ENCODE results near the gene PTPA.
"Not testable (repeated sequence)": the region's sequence is repeated elsewhere in the genome, so short reads cannot be mapped to it uniquely, and the experiment has no call there.

DNA sequence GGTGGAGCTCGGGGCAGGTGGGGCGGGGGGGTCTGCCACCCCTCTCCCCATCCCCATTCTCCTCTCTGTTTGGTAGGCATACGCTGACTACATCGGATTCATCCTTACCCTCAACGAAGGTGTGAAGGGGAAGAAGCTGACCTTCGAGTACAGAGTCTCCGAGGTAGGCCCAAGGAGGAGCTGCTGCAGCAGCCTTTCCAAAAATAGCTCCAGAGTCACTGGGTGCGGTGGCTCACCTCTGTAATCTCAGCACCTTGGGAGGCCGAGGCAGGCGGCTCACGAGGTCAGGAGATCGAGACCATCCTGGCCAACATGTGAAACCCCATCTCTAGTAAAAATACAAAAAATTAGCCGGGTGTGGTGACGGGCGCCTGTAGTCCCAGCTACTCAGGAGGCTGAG, 11.8 kb downstream of the PTPA start:
- not testable (repeated sequence) for TF ChIP-seq ZNF70 (CRISPR knock-in tag; IDR thresholded peaks at IDR 0.05); GLIS3 (CRISPR knock-in tag; IDR thresholded peaks at IDR 0.05); ESRRG (CRISPR knock-in tag; IDR thresholded peaks at IDR 0.05); ARNTL (CRISPR knock-in tag; IDR thresholded peaks at IDR 0.05; ENCODE audit: borderline replicate concordance, low read depth); ZFP30 (CRISPR knock-in tag; IDR thresholded peaks at IDR 0.05); RARB (CRISPR knock-in tag; IDR thresholded peaks at IDR 0.05); TOX (CRISPR knock-in tag; IDR thresholded peaks at IDR 0.05; ENCODE audit: borderline replicate concordance); ZNF565 (CRISPR knock-in tag; conservative IDR thresholded peaks at IDR 0.05; ENCODE audit: low read depth); ISL1 (CRISPR knock-in tag; IDR thresholded peaks at IDR 0.05)
- TF ChIP-seq, protein P1, sequence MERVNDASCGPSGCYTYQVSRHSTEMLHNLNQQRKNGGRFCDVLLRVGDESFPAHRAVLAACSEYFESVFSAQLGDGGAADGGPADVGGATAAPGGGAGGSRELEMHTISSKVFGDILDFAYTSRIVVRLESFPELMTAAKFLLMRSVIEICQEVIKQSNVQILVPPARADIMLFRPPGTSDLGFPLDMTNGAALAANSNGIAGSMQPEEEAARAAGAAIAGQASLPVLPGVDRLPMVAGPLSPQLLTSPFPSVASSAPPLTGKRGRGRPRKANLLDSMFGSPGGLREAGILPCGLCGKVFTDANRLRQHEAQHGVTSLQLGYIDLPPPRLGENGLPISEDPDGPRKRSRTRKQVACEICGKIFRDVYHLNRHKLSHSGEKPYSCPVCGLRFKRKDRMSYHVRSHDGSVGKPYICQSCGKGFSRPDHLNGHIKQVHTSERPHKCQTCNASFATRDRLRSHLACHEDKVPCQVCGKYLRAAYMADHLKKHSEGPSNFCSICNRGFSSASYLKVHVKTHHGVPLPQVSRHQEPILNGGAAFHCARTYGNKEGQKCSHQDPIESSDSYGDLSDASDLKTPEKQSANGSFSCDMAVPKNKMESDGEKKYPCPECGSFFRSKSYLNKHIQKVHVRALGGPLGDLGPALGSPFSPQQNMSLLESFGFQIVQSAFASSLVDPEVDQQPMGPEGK (CRISPR knock-in tag; IDR thresholded peaks at IDR 0.05; ENCODE audit: borderline replicate concordance): not testable (repeated sequence)
- TF ChIP-seq, protein P2, sequence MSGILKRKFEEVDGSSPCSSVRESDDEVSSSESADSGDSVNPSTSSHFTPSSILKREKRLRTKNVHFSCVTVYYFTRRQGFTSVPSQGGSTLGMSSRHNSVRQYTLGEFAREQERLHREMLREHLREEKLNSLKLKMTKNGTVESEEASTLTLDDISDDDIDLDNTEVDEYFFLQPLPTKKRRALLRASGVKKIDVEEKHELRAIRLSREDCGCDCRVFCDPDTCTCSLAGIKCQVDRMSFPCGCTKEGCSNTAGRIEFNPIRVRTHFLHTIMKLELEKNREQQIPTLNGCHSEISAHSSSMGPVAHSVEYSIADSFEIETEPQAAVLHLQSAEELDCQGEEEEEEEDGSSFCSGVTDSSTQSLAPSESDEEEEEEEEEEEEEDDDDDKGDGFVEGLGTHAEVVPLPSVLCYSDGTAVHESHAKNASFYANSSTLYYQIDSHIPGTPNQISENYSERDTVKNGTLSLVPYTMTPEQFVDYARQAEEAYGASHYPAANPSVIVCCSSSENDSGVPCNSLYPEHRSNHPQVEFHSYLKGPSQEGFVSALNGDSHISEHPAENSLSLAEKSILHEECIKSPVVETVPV (CRISPR knock-in tag; IDR thresholded peaks at IDR 0.05): not testable (repeated sequence)
- TF ChIP-seq, protein P3, sequence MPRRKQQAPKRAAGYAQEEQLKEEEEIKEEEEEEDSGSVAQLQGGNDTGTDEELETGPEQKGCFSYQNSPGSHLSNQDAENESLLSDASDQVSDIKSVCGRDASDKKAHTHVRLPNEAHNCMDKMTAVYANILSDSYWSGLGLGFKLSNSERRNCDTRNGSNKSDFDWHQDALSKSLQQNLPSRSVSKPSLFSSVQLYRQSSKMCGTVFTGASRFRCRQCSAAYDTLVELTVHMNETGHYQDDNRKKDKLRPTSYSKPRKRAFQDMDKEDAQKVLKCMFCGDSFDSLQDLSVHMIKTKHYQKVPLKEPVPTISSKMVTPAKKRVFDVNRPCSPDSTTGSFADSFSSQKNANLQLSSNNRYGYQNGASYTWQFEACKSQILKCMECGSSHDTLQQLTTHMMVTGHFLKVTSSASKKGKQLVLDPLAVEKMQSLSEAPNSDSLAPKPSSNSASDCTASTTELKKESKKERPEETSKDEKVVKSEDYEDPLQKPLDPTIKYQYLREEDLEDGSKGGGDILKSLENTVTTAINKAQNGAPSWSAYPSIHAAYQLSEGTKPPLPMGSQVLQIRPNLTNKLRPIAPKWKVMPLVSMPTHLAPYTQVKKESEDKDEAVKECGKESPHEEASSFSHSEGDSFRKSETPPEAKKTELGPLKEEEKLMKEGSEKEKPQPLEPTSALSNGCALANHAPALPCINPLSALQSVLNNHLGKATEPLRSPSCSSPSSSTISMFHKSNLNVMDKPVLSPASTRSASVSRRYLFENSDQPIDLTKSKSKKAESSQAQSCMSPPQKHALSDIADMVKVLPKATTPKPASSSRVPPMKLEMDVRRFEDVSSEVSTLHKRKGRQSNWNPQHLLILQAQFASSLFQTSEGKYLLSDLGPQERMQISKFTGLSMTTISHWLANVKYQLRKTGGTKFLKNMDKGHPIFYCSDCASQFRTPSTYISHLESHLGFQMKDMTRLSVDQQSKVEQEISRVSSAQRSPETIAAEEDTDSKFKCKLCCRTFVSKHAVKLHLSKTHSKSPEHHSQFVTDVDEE (CRISPR knock-in tag; IDR thresholded peaks at IDR 0.05): not testable (repeated sequence)

All from SK-N-SH treated with all-trans-retinoic acid at 6 μM for 48 hours (cell line).